MCF 10A (cell line): ENCODE data around the gene FAM229B. TPM values are rescaled to one million over a fixed set of nuclear protein-coding genes. Genes with fewer than 3 reads are reported as not detected.

Experiments used
- BruUV-seq: library from RNA; stranded (reverse); fragments of 400-500 nt; replicated peaks from 2 replicates; lab custom pipeline; 2021; lab: Mats Ljungman, UMichigan
- CTCF ChIA-PET: fragments of 300-600 bp; sonication (Branson Sonifier 250); formaldehyde crosslinking; extraction: SDS; loops from one replicate; lab custom pipeline; 2021; ENCODE audit warnings: antibody characterized with exemption, inconsistent platforms; lab: Yijun Ruan, JAX
- POLR2A ChIA-PET: fragments of 300-600, 350-650 bp; sonication (Branson Sonifier 250); formaldehyde crosslinking; extraction: SDS; loops from one replicate; lab custom pipeline; 2020; ENCODE audit warnings: antibody characterized with exemption, inconsistent platforms; lab: Yijun Ruan, JAX
- DNase-seq: peaks from one replicate; pipeline ENCODE4 v3.0.0-alpha.2; 2018; ENCODE audit not compliant: unreplicated experiment
- H3K27ac Mint-ChIP-seq: one replicate; pipeline ENCODE4 v1.8.0; 2022; ENCODE audit warnings: mild to moderate bottlenecking, low read depth, mixed read lengths; ENCODE audit not compliant: unreplicated experiment
- H3K27me3 Mint-ChIP-seq: one replicate; pipeline ENCODE4 v1.8.0; 2022; ENCODE audit warnings: mixed read lengths; ENCODE audit not compliant: insufficient read depth, unreplicated experiment
- H3K36me3 Mint-ChIP-seq: one replicate; pipeline ENCODE4 v1.8.0; 2022; ENCODE audit warnings: mild to moderate bottlenecking, moderate library complexity, mixed read lengths; ENCODE audit not compliant: insufficient read depth, unreplicated experiment
- H3K4me1 Mint-ChIP-seq: one replicate; pipeline ENCODE4 v1.8.0; 2022; ENCODE audit warnings: mixed read lengths; ENCODE audit not compliant: insufficient read depth, unreplicated experiment
- H3K4me3 Mint-ChIP-seq: one replicate; pipeline ENCODE4 v1.8.0; 2022; ENCODE audit warnings: mild to moderate bottlenecking, moderate library complexity, mixed read lengths; ENCODE audit not compliant: unreplicated experiment
- H3K9me3 Mint-ChIP-seq: one replicate; pipeline ENCODE4 v1.8.0; 2022; ENCODE audit warnings: mixed read lengths; ENCODE audit not compliant: unreplicated experiment
- CTCF ChIP-seq: fragments of 200-600 bp; IDR thresholded peaks from one replicate; pipeline ENCODE4 v1.8.0; 2022; ENCODE audit warnings: antibody characterized with exemption, mild to moderate bottlenecking; ENCODE audit not compliant: unreplicated experiment
- intact Hi-C: fragments of 100-400 bp; cut with micrococcal nuclease; formaldehyde crosslinking; loops from 2 replicates; pipeline ENCODE4 v1.14.1; 2022
- total RNA-seq: library from RNA; stranded (reverse); gene quantifications from 2 replicates; pipeline ENCODE4 v1.2.3, GENCODE V29; 2022

The FAM229B gene
- total RNA-seq, 1 experiment from 2014 or later = 10.8 TPM

- no peaks in the 10 kb centered on the region for H3K9me3 Mint-ChIP-seq
- no peak overlapping the region for H3K27ac Mint-ChIP-seq
- H3K4me1 Mint-ChIP-seq = peaks cover 8% of the 10 kb centered on the region
- no peaks in the 10 kb centered on the region for H3K36me3 Mint-ChIP-seq
- intact Hi-C loops = no loop called here
- H3K4me3 Mint-ChIP-seq = no peak overlapping the region
- ChIA-PET CTCF (interaction anchor here (0.5 to 0.8 kb wide), 4 partner anchors 10 to 15 kb away, joined by 3 to 9 read pairs (median 4); no protein-coding TSS in a partner anchor), POLR2A (no interaction called here)
- no peak for TF ChIP-seq CTCF
- BruUV-seq = no TSS peak
- no peak for DNase-seq
- no peaks in the 10 kb centered on the region for H3K27me3 Mint-ChIP-seq
These were observed 62.4 kb downstream of the FAM229B start for GRCh38 chr6:112149719-112150263.

DNA sequence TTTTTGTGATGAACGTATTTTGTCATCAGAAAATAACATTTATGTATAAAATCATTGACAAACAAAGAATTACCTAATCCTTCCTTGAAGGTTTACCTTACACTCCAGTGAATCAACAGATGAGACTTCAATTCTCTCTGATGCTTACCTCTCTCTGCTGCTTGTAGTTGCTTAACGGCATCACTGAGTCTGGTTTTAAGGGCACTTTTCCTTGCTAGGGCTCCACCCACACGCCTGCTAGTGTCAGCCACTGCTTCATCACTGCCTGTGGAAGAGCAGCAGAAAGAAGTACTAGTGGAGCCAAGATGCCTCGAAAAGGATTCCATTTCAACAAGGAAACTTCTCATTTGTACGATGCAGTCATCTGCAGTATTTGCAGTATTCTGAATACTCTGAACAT lies 63.0 kb downstream of the FAM229B start:
- Mint-ChIP-seq H3K27ac (no peak overlapping the region), H3K9me3 (no peaks in the 10 kb centered on the region), H3K36me3 (no peaks in the 10 kb centered on the region), H3K4me1 (peaks cover 8% of the 10 kb centered on the region), H3K4me3 (no peak overlapping the region), H3K27me3 (no peaks in the 10 kb centered on the region)
- CTCF ChIA-PET = interaction anchor here (0.5 to 1.0 kb wide), 4 partner anchors 13 to 924 kb away, joined by 3 to 10 read pairs (median 4); no protein-coding TSS in a partner anchor
- no peak for TF ChIP-seq CTCF
- POLR2A ChIA-PET = no interaction called here
- no peak for DNase-seq
- intact Hi-C loops = no loop called here
- no TSS peak for BruUV-seq

Other genes with a start within 250 kb of the FAM229B start
- gene FYN, start 214.1 kb upstream of the FAM229B start, total RNA-seq = 37.8 and 53.7 TPM in 2 replicates
- not detected in 2 replicates for gene CCN6, start 33.5 kb upstream of the FAM229B start, total RNA-seq
- 42.9 and 47.7 TPM in 2 replicates for gene TUBE1, start 109 bp upstream of the FAM229B start, total RNA-seq
- gene LAMA4, start 167.0 kb downstream of the FAM229B start, total RNA-seq = 0.72 TPM in 1 of 2 replicates, not detected in the other